ENCODE data around the gene DCDC2. TPM values are rescaled to one million over a fixed set of nuclear protein-coding genes. Genes with fewer than 3 reads are reported as not detected.
"Not testable (repeated sequence)": the region's sequence is repeated elsewhere in the genome, so short reads cannot be mapped to it uniquely, and the experiment has no call there.

Gene DCDC2
- total and polyA plus RNA-seq, 2 experiments from 2014 or later = 0.06 TPM; not detected in 1

DNA sequence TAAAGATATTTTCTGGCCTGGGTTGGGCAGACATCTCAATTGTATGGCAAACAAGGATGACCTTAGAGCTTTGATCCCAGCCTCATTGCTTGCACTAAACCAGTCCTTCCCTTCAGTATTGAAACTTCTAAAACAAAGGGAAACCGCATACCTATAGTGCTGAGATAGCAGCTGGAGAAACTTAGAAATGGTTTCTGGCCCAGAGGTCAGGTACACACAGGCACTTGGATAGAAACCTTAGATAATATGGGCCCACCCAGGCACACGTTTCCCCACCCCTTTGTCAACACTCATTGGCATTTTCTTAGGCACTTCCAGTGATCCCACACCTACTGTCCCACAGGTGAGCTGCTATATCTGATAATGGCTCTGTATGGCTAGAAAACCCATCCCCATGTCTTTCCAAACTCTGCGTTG, 209.7 kb downstream of the DCDC2 start:
- TF ChIP-seq, protein P1, sequence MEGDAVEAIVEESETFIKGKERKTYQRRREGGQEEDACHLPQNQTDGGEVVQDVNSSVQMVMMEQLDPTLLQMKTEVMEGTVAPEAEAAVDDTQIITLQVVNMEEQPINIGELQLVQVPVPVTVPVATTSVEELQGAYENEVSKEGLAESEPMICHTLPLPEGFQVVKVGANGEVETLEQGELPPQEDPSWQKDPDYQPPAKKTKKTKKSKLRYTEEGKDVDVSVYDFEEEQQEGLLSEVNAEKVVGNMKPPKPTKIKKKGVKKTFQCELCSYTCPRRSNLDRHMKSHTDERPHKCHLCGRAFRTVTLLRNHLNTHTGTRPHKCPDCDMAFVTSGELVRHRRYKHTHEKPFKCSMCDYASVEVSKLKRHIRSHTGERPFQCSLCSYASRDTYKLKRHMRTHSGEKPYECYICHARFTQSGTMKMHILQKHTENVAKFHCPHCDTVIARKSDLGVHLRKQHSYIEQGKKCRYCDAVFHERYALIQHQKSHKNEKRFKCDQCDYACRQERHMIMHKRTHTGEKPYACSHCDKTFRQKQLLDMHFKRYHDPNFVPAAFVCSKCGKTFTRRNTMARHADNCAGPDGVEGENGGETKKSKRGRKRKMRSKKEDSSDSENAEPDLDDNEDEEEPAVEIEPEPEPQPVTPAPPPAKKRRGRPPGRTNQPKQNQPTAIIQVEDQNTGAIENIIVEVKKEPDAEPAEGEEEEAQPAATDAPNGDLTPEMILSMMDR (IDR thresholded peaks at IDR 0.05; ENCODE audit: low read depth, low read length) = no peak
- DNase-seq (ENCODE audit: low read depth in 1 of 2, low spot score in 1 of 2) = no peak
- no peak overlapping the region for H3K27ac ChIP-seq
- H3K9me3 ChIP-seq (ENCODE audit: low read depth) = no peaks in the 10 kb centered on the region
- H3K4me3 ChIP-seq = no peak overlapping the region
- H3K4me1 ChIP-seq (ENCODE audit: low read depth) = no peaks in the 10 kb centered on the region
- H3K27me3 ChIP-seq = no peaks in the 10 kb centered on the region
- H3K36me3 ChIP-seq = no peaks in the 10 kb centered on the region

DNA sequence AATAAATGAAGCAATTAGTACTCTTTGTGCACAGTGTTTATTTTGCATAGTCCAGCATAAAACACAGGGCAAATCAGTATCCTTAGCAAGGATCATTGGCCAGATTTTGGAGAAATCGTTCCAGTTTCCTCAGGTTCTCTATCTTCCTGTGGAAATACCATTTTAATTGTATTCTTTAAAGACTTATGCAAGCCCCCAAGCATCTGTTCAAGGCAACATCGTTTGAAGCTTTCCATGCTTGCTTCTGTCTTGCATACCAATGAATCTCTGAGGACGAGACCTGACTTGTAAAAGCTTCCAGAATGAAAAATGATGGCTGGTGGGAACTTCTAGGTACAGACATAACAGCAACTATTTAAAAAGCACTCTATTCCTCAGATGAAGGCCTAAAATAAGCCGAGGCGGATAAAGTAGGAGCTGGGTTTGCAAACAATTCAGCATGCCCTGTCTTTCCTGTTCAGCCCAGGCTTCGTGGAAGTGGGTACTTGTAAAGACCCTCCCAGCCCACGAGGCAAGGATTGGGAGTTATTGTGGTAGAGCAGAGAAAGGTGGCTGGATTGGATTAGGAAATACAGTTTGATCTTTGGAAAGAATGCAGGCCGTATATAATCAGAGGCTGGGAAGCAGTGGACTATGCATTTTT, 210.2 kb downstream of the DCDC2 start:
- Histone ChIP-seq H3K4me1 (ENCODE audit: low read depth) (no peaks in the 10 kb centered on the region), H3K9me3 (ENCODE audit: low read depth) (no peaks in the 10 kb centered on the region), H3K27ac (no peak overlapping the region), H3K4me3 (no peak overlapping the region), H3K27me3 (no peaks in the 10 kb centered on the region), H3K36me3 (no peaks in the 10 kb centered on the region)
- no peak for DNase-seq (ENCODE audit: low read depth in 1 of 2, low spot score in 1 of 2)
- TF ChIP-seq, protein P1 (IDR thresholded peaks at IDR 0.05; ENCODE audit: low read depth, low read length) = no peak

DNA sequence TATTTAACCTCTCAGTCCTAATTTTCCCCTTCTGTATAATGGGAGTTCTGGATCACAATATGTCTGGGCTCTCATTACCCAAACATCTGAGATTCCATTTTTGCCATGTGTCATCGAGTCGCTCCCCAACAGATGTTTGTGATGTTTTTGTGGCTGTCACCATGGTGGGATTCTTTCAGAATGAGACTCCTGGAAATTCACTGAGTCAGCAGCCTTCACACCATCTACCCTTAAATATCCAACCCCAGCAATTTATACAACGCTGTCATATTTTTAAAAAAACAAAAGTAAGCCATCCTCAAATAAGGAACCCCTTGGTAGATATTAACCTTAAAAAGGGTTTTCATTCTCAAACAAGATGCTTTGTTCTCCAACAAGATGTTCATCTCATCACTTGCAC, 211.0 kb downstream of the DCDC2 start:
- Histone ChIP-seq H3K4me1 (ENCODE audit: low read depth) (no peaks in the 10 kb centered on the region), H3K36me3 (no peaks in the 10 kb centered on the region), H3K9me3 (ENCODE audit: low read depth) (no peaks in the 10 kb centered on the region), H3K27ac (no peak overlapping the region), H3K27me3 (no peaks in the 10 kb centered on the region), H3K4me3 (no peak overlapping the region)
- TF ChIP-seq, protein P1 (IDR thresholded peaks at IDR 0.05; ENCODE audit: low read depth, low read length) = no peak
- no peak for DNase-seq (ENCODE audit: low read depth in 1 of 2, low spot score in 1 of 2)

- no peak overlapping the region for H3K4me3 ChIP-seq
- no peak for DNase-seq (ENCODE audit: low read depth in 1 of 2, low spot score in 1 of 2)
- no peaks in the 10 kb centered on the region for H3K4me1 ChIP-seq (ENCODE audit: low read depth)
- no peak overlapping the region for H3K27ac ChIP-seq
- H3K9me3 ChIP-seq (ENCODE audit: low read depth) = no peaks in the 10 kb centered on the region
- H3K36me3 ChIP-seq = no peaks in the 10 kb centered on the region
- H3K27me3 ChIP-seq = no peaks in the 10 kb centered on the region
- TF ChIP-seq, protein P1 (IDR thresholded peaks at IDR 0.05; ENCODE audit: low read depth, low read length) = no peak
These were observed 212.1 kb downstream of the DCDC2 start for GRCh38 chr6:24145690-24146131.

GRCh38 chr6:24142733-24143132, 215.1 kb downstream of the DCDC2 start:
- not testable (repeated sequence) for H3K4me3 ChIP-seq; H3K4me1 ChIP-seq (ENCODE audit: low read depth); H3K27me3 ChIP-seq; DNase-seq (ENCODE audit: low read depth in 1 of 2, low spot score in 1 of 2); H3K9me3 ChIP-seq (ENCODE audit: low read depth); H3K36me3 ChIP-seq; H3K27ac ChIP-seq

DNA sequence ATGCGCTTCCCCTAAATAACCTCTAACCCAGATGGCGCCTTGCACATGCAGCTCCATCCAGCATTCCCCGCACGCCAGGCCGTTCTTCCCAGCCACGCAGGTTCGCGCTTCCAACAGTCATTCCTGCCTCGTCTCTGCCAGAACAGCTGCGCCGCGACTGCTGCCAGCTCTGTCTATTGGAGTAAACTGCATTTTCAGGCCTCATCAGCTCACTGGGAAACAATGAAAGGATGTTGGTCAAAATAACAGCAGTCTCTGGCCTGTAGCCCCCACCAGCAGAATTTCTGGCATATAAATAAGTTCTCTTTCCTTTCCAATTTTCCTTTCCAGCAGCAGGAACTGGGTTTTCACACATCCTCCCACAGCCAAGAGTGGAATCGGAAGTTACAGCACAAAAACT, 217.3 kb downstream of the DCDC2 start:
- TF ChIP-seq, protein P1 (IDR thresholded peaks at IDR 0.05; ENCODE audit: low read depth, low read length) = no peak
- Histone ChIP-seq H3K4me1 (ENCODE audit: low read depth) (no peaks in the 10 kb centered on the region), H3K27ac (no peak overlapping the region), H3K36me3 (no peaks in the 10 kb centered on the region), H3K4me3 (no peak overlapping the region), H3K9me3 (ENCODE audit: low read depth) (no peaks in the 10 kb centered on the region), H3K27me3 (peaks cover 6% of the 10 kb centered on the region)
- no peak for DNase-seq (ENCODE audit: low read depth in 1 of 2, low spot score in 1 of 2)

All from cardiac muscle cell (in vitro differentiated cells and primary cell).